WTC11 (cell line): ENCODE measurements around the gene WWOX. TPM values are rescaled to one million over a fixed set of nuclear protein-coding genes. Genes with fewer than 3 reads are reported as not detected.

ENCODE experiments used
- ATAC-seq: fragments of 200-7000 bp; cut with Tn5 transposase; 2 replicates; pipeline ENCODE4 v1.10.0; 2021; ENCODE audit warnings: mild to moderate bottlenecking, moderate library complexity
- CTCF ChIA-PET: fragments of 300-600 bp; sonication (Branson Sonifier 250); formaldehyde crosslinking; loops from one replicate; lab custom pipeline; 2021; ENCODE audit warnings: antibody characterized with exemption; lab: Charles Lee
- POLR2A ChIA-PET: fragments of 350-600 bp; sonication (Branson Sonifier 250); formaldehyde crosslinking; loops from one replicate; lab custom pipeline; 2021; ENCODE audit warnings: antibody characterized with exemption; lab: Charles Lee
- DNase-seq: peaks from one replicate; pipeline ENCODE4 v3.0.0; 2021; ENCODE audit warnings: low spot score
- H3K27ac Mint-ChIP-seq: 2 replicates; pipeline ENCODE4 v1.8.0; 2021; ENCODE audit warnings: mixed read lengths
- H3K27me3 Mint-ChIP-seq: 2 replicates; pipeline ENCODE4 v1.8.0; 2021; ENCODE audit warnings: low read depth, mild to moderate bottlenecking, moderate library complexity, mixed read lengths
- H3K36me3 Mint-ChIP-seq: 2 replicates; pipeline ENCODE4 v1.8.0; 2021; ENCODE audit warnings: mixed read lengths
- H3K4me1 Mint-ChIP-seq: 2 replicates; pipeline ENCODE4 v1.8.0; 2022; ENCODE audit warnings: mixed read lengths
- H3K4me3 Mint-ChIP-seq: 2 replicates; pipeline ENCODE4 v1.8.0; 2021; ENCODE audit warnings: mild to moderate bottlenecking, moderate library complexity, mixed read lengths
- H3K9me3 Mint-ChIP-seq: 2 replicates; pipeline ENCODE4 v1.8.0; 2021; ENCODE audit warnings: mixed read lengths
- AFF4 ChIP-seq: sonication (generic); formaldehyde crosslinking; IDR thresholded peaks from 2 replicates; pipeline ENCODE4 v1.8.1; 2023; ENCODE audit warnings: mild to moderate bottlenecking, missing genetic modification reagents, borderline replicate concordance
- CBFB ChIP-seq: sonication (generic); formaldehyde crosslinking; IDR thresholded peaks from 2 replicates; pipeline ENCODE4 v1.8.1; 2022; ENCODE audit warnings: mild to moderate bottlenecking, low read depth, missing genetic modification reagents
- CTCF ChIP-seq: fragments of 200-600 bp; IDR thresholded peaks from 2 replicates; pipeline ENCODE4 v1.8.0; 2022; ENCODE audit warnings: antibody characterized with exemption
- E2F5 ChIP-seq: sonication (generic); formaldehyde crosslinking; IDR thresholded peaks from 2 replicates; pipeline ENCODE4 v1.8.1; 2022; ENCODE audit warnings: mild to moderate bottlenecking, moderate library complexity, missing genetic modification reagents
- ESRRA ChIP-seq: sonication (generic); formaldehyde crosslinking; IDR thresholded peaks from 2 replicates; pipeline ENCODE4 v1.8.1; 2022; ENCODE audit warnings: mild to moderate bottlenecking, missing genetic modification reagents, borderline replicate concordance
- FOXP4 ChIP-seq: sonication (generic); formaldehyde crosslinking; IDR thresholded peaks from 2 replicates; pipeline ENCODE4 v1.8.0; 2022; ENCODE audit warnings: mild to moderate bottlenecking, missing genetic modification reagents
- IRF2 ChIP-seq: sonication (generic); formaldehyde crosslinking; IDR thresholded peaks from 2 replicates; pipeline ENCODE4 v1.8.0; 2022; ENCODE audit warnings: low read depth, missing genetic modification reagents, borderline replicate concordance
- MXD4 ChIP-seq: fragments of 250-450 bp; sonication (Bioruptor Pico); IDR thresholded peaks from 2 replicates; pipeline ENCODE4 v1.8.0; 2021; ENCODE audit warnings: mild to moderate bottlenecking, moderate library complexity, borderline replicate concordance
- NR1H2 ChIP-seq: sonication (generic); formaldehyde crosslinking; IDR thresholded peaks from 2 replicates; pipeline ENCODE4 v1.9.0; 2021; ENCODE audit warnings: mild to moderate bottlenecking, moderate library complexity, missing genetic modification reagents
- SOX15 ChIP-seq: fragments of 250-450 bp; sonication (Bioruptor Pico); IDR thresholded peaks from 2 replicates; pipeline ENCODE4 v1.9.0; 2021; ENCODE audit warnings: mild to moderate bottlenecking
- SP1 ChIP-seq: sonication (generic); formaldehyde crosslinking; conservative IDR thresholded peaks from 2 replicates; pipeline ENCODE4 v1.8.1; 2022; ENCODE audit warnings: missing genetic modification reagents
- TP53 ChIP-seq: sonication (generic); formaldehyde crosslinking; IDR thresholded peaks from 2 replicates; pipeline ENCODE4 v1.8.1; 2023; ENCODE audit warnings: mild to moderate bottlenecking, missing genetic modification reagents
- ZBTB21 ChIP-seq: sonication (generic); formaldehyde crosslinking; IDR thresholded peaks from 2 replicates; pipeline ENCODE4 v1.8.1; 2023; ENCODE audit warnings: mild to moderate bottlenecking, missing genetic modification reagents, borderline replicate concordance
- ZMAT4 ChIP-seq: fragments of 250-450 bp; sonication (Bioruptor Pico); IDR thresholded peaks from 2 replicates; pipeline ENCODE4 v1.9.0; 2021; ENCODE audit warnings: mild to moderate bottlenecking
- ZNF281 ChIP-seq: sonication (generic); formaldehyde crosslinking; IDR thresholded peaks from 2 replicates; pipeline ENCODE4 v1.8.0; 2023; ENCODE audit warnings: mild to moderate bottlenecking, missing genetic modification reagents
- ZNF423 ChIP-seq: fragments of 250-450 bp; sonication (Bioruptor Pico); IDR thresholded peaks from 2 replicates; pipeline ENCODE4 v2.1.2; 2022; ENCODE audit warnings: mild to moderate bottlenecking, moderate library complexity
- ZNF512 ChIP-seq: sonication (generic); formaldehyde crosslinking; IDR thresholded peaks from 2 replicates; pipeline ENCODE4 v1.8.1; 2022; ENCODE audit warnings: missing genetic modification reagents, borderline replicate concordance
- total RNA-seq: library from RNA; stranded (reverse); gene quantifications from 3 replicates; pipeline ENCODE4 v1.2.3, GENCODE V29; 2021

WWOX gene
- total RNA-seq, 1 experiment from 2014 or later, result 15.7 TPM

GRCh38 chr16:79114759-79115158, 1015.3 kb downstream of the WWOX start:
- CTCF ChIA-PET, result no interaction called here
- no peak for DNase-seq
- Mint-ChIP-seq H3K27me3 (no peaks in the 10 kb centered on the region; the same call in 1 of the 2 replicates), H3K4me1 (peaks cover 25% of the 10 kb centered on the region), H3K9me3 (peaks cover 17% of the 10 kb centered on the region), H3K27ac (0 out of 2 replicates have a peak overlapping the region, but pooled peaks have one; percentile 4), H3K4me3 (no peak overlapping the region), H3K36me3 (peaks cover 9% of the 10 kb centered on the region)
- TF ChIP-seq ZNF423 (CRISPR knock-in tag) (no peak), TP53 (CRISPR knock-in tag) (no peak), ZBTB21 (CRISPR knock-in tag) (no peak), CTCF (no peak), AFF4 (CRISPR knock-in tag) (no peak), ZMAT4 (CRISPR knock-in tag) (no peak), ESRRA (no peak), IRF2 (no peak), CBFB (CRISPR knock-in tag) (no peak), E2F5 (CRISPR knock-in tag) (no peak), SOX15 (CRISPR knock-in tag) (no peak), SP1 (CRISPR knock-in tag) (no peak)
- no peak for ATAC-seq
- POLR2A ChIA-PET, result no interaction called here

- CTCF ChIA-PET, result no interaction called here
- peaks cover 9% of the 10 kb centered on the region for H3K36me3 Mint-ChIP-seq
- POLR2A ChIA-PET, result no interaction called here
- TF ChIP-seq NR1H2 (CRISPR knock-in tag), result no peak
- TF ChIP-seq ZNF423 (CRISPR knock-in tag), result no peak
- peaks cover 10% of the 10 kb centered on the region for H3K4me1 Mint-ChIP-seq
- H3K9me3 Mint-ChIP-seq, result peaks cover 10% of the 10 kb centered on the region
- ATAC-seq, result no peak
- H3K27me3 Mint-ChIP-seq, result no peaks in the 10 kb centered on the region; the same call in 1 of the 2 replicates
- no peak overlapping the region for H3K4me3 Mint-ChIP-seq
- DNase-seq, result no peak
- H3K27ac Mint-ChIP-seq, result no peak overlapping the region
These were observed 1022.5 kb downstream of the WWOX start for GRCh38 chr16:79121906-79122305.

- ATAC-seq, result no peak
- no peak for TF ChIP-seq ZNF281 (CRISPR knock-in tag)
- TF ChIP-seq ZNF512 (CRISPR knock-in tag), result 0 out of 2 replicates have a peak, but pooled peaks have one; percentile 50
- no peak for TF ChIP-seq MXD4 (CRISPR knock-in tag)
- TF ChIP-seq FOXP4 (CRISPR knock-in tag), result no peak
- TF ChIP-seq, all 79 proteins: peak for 1
- H3K9me3 Mint-ChIP-seq, result peaks cover 7% of the 10 kb centered on the region
- DNase-seq, result no peak
- POLR2A ChIA-PET, result no interaction called here
- H3K4me1 Mint-ChIP-seq, result peaks cover 10% of the 10 kb centered on the region
- CTCF ChIA-PET, result no interaction called here
- no peaks in the 10 kb centered on the region; the same call in 1 of the 2 replicates for H3K27me3 Mint-ChIP-seq
- H3K36me3 Mint-ChIP-seq, result peaks cover 6% of the 10 kb centered on the region
- no peak overlapping the region for H3K4me3 Mint-ChIP-seq
- H3K27ac Mint-ChIP-seq, result no peak overlapping the region
These were observed 1022.9 kb downstream of the WWOX start for GRCh38 chr16:79122343-79122742.
